ENCODE data around the gene CHAC2. TPM values are rescaled to one million over a fixed set of nuclear protein-coding genes. Genes with fewer than 3 reads are reported as not detected.

CHAC2 gene
- total RNA-seq, 1 experiment from 2014 or later: 21.3 TPM

Other genes starting within 250 kb of the CHAC2 start
- gene ASB3, start 19.1 kb downstream of the CHAC2 start, total RNA-seq (2014; rRNA removed; shearing (Covaris generic)): 16.0 and 16.4 TPM in 2 replicates
- 55.0 and 70.2 TPM in 2 replicates for gene ERLEC1, start 19.2 kb downstream of the CHAC2 start, total RNA-seq (2014; rRNA removed; shearing (Covaris generic))
- 0.70 and 1.2 TPM in 2 replicates for gene GPR75, start 92.2 kb downstream of the CHAC2 start, total RNA-seq (2014; rRNA removed; shearing (Covaris generic))
- 31.2 and 39.2 TPM in 2 replicates for gene PSME4, start 203.2 kb downstream of the CHAC2 start, total RNA-seq (2014; rRNA removed; shearing (Covaris generic))

Data from HT1080 (cell line).